WERI-Rb-1 (cell line): ENCODE data around the gene HEBP2.

Experiments
- DNase-seq: peaks from one replicate; pipeline ENCODE4 v3.0.0-alpha.2; 2020
- H3K27ac ChIP-seq: fragments of 250-450 bp; sonication (Bioruptor Pico); 2 replicates; pipeline ENCODE4 v1.5.1; 2020; ENCODE audit warnings: mild to moderate bottlenecking, moderate library complexity
- H3K27me3 ChIP-seq: fragments of 250-450 bp; sonication (Bioruptor Pico); 2 replicates; pipeline ENCODE4 v1.5.1; 2021; ENCODE audit warnings: mild to moderate bottlenecking, low read depth, moderate library complexity; ENCODE audit not compliant: insufficient read depth, severe bottlenecking
- H3K36me3 ChIP-seq: fragments of 250-450 bp; sonication (Bioruptor Pico); 2 replicates; pipeline ENCODE4 v1.5.1; 2020; ENCODE audit warnings: mild to moderate bottlenecking, moderate library complexity
- H3K4me3 ChIP-seq: 2 replicates; pipeline ENCODE4 v1.5.1; 2011; ENCODE audit warnings: low read depth, mild to moderate bottlenecking, control low read depth, low read length
- H3K9me3 ChIP-seq: fragments of 250-450 bp; sonication (Bioruptor Pico); 2 replicates; pipeline ENCODE4 v1.5.1; 2021; ENCODE audit warnings: mild to moderate bottlenecking, moderate library complexity; ENCODE audit not compliant: severe bottlenecking
- CTCF ChIP-seq: IDR thresholded peaks from 2 replicates; pipeline ENCODE4 v1.5.1; 2011; ENCODE audit warnings: low read depth, mild to moderate bottlenecking, control low read depth, inconsistent platforms, low read length

HEBP2 gene

GRCh38 chr6:138410048-138410735 lies 6.2 kb downstream of the HEBP2 start:
- peaks cover 72% of the 10 kb centered on the region for H3K36me3 ChIP-seq
- no peak for DNase-seq

GRCh38 chr6:138410972-138411880 lies 7.2 kb downstream of the HEBP2 start:
- Histone ChIP-seq H3K27ac (no peak overlapping the region), H3K4me3 (no peak overlapping the region), H3K36me3 (peaks cover 65% of the 10 kb centered on the region), H3K27me3 (no peaks in the 10 kb centered on the region), H3K9me3 (no peaks in the 10 kb centered on the region)
- no peak for TF ChIP-seq CTCF
- DNase-seq: peak; percentile 67

More at GRCh38 chr6:138410048-138410735, 6.2 kb downstream of the HEBP2 start:
- Histone ChIP-seq H3K9me3 (no peaks in the 10 kb centered on the region), H3K27me3 (no peaks in the 10 kb centered on the region), H3K27ac (no peak overlapping the region), H3K4me3 (no peak overlapping the region)
- TF ChIP-seq CTCF: no peak

- H3K9me3 ChIP-seq: no peaks in the 10 kb centered on the region
- no peak overlapping the region for H3K4me3 ChIP-seq
- DNase-seq: no peak
- H3K36me3 ChIP-seq: peaks cover 32% of the 10 kb centered on the region
- TF ChIP-seq CTCF: no peak
- no peaks in the 10 kb centered on the region for H3K27me3 ChIP-seq
- no peak overlapping the region for H3K27ac ChIP-seq
These were observed 11.1 kb downstream of the HEBP2 start for GRCh38 chr6:138415125-138415524.

- Histone ChIP-seq H3K36me3 (peaks cover 28% of the 10 kb centered on the region), H3K27me3 (no peaks in the 10 kb centered on the region), H3K27ac (no peak overlapping the region), H3K9me3 (no peaks in the 10 kb centered on the region), H3K4me3 (no peak overlapping the region)
- no peak for DNase-seq
- no peak for TF ChIP-seq CTCF
These were observed 12.2 kb downstream of the HEBP2 start for GRCh38 chr6:138416206-138416605.

- peaks cover 27% of the 10 kb centered on the region for H3K36me3 ChIP-seq
- H3K27ac ChIP-seq: no peak overlapping the region
- no peak for DNase-seq
- H3K27me3 ChIP-seq: no peaks in the 10 kb centered on the region
- no peak overlapping the region for H3K4me3 ChIP-seq
- no peaks in the 10 kb centered on the region for H3K9me3 ChIP-seq
- TF ChIP-seq CTCF: no peak
These were observed 13.6 kb downstream of the HEBP2 start for GRCh38 chr6:138417493-138418117.
